Smooth muscle cell (in vitro differentiated cells): ENCODE results near the gene TMEM37. TPM values are rescaled to one million over a fixed set of nuclear protein-coding genes. Genes with fewer than 3 reads are reported as not detected.

Experiments
- DNase-seq: peaks from one replicate; lab custom pipeline; 2025; ENCODE audit not compliant: unreplicated experiment; lab: John Stamatoyannopoulos, UW
- H2AFZ ChIP-seq: fragments of 200-600 bp; sonication (generic); 2 replicates; pipeline ENCODE4 v1.6.0; 2016; ENCODE audit warnings: antibody characterized with exemption, low read depth, mild to moderate bottlenecking
- H3F3A ChIP-seq: fragments of 200-600 bp; sonication (generic); 2 replicates; pipeline ENCODE4 v1.6.0; 2017; ENCODE audit warnings: antibody characterized with exemption, low read depth
- H3K27ac ChIP-seq: fragments of 200-600 bp; sonication (generic); 2 replicates; pipeline ENCODE4 v1.5.1; 2016; ENCODE audit warnings: low read depth, mild to moderate bottlenecking
- H3K27me3 ChIP-seq: fragments of 200-600 bp; sonication (generic); 2 replicates; pipeline ENCODE4 v1.6.1; 2016; ENCODE audit warnings: low read depth, mild to moderate bottlenecking
- H3K36me3 ChIP-seq: fragments of 200-600 bp; sonication (generic); 2 replicates; pipeline ENCODE4 v1.5.1; 2016; ENCODE audit warnings: low read depth
- H3K4me1 ChIP-seq: fragments of 200-600 bp; sonication (generic); 2 replicates; pipeline ENCODE4 v1.5.1; 2016; ENCODE audit warnings: low read depth
- H3K4me2 ChIP-seq: fragments of 200-600 bp; sonication (generic); 2 replicates; pipeline ENCODE4 v1.6.0; 2016; ENCODE audit warnings: mild to moderate bottlenecking
- H3K4me3 ChIP-seq: fragments of 200-600 bp; sonication (generic); 2 replicates; pipeline ENCODE4 v1.5.1; 2016; ENCODE audit warnings: mild to moderate bottlenecking
- H3K79me2 ChIP-seq: fragments of 200-600 bp; sonication (generic); 2 replicates; pipeline ENCODE4 v1.6.0; 2016; ENCODE audit warnings: low read depth, mild to moderate bottlenecking
- H3K9ac ChIP-seq: fragments of 200-600 bp; sonication (generic); 2 replicates; pipeline ENCODE4 v1.6.0; 2016; ENCODE audit warnings: low read depth
- H3K9me3 ChIP-seq: fragments of 200-600 bp; sonication (generic); replicated peaks from 2 replicates; pipeline ENCODE4 v1.5.1; 2016; ENCODE audit warnings: low read depth
- H4K20me1 ChIP-seq: fragments of 200-600 bp; sonication (generic); 2 replicates; pipeline ENCODE4 v1.6.0; 2016; ENCODE audit warnings: low read depth
- WGBS: methylation state at CpG from one replicate; pipeline ENCODE4 v1.1.7; 2016; ENCODE audit warnings: low lambda C conversion rate; 5-methylcytosine and 5-hydroxymethylcytosine counted together
- polyA plus RNA-seq: library from polyadenylated mRNA; unstranded; fragments of >200 nt; fragmentation: Nextera tagmentation; extraction: Ambion mirVana; gene quantifications from 2 replicates; pipeline ENCODE4 v1.2.1, GENCODE V29; 2016
- total RNA-seq: library from RNA; depleted of rRNA; stranded (reverse); fragments of >200 nt; gene quantifications from 2 replicates; pipeline ENCODE4 v1.2.3, GENCODE V29; 2014
- TF ChIP-seq, protein P1 (sequence below): fragments of 200-600 bp; sonication (generic); IDR thresholded peaks from 2 replicates; pipeline ENCODE4 v1.5.1; 2017; ENCODE audit warnings: borderline replicate concordance, mild to moderate bottlenecking, antibody characterized with exemption; ENCODE audit not compliant: insufficient read depth, poor library complexity, severe bottlenecking

The TMEM37 gene
- total and polyA plus RNA-seq, 2 experiments from 2014 or later: 0.90 to 2.4 TPM

DNA sequence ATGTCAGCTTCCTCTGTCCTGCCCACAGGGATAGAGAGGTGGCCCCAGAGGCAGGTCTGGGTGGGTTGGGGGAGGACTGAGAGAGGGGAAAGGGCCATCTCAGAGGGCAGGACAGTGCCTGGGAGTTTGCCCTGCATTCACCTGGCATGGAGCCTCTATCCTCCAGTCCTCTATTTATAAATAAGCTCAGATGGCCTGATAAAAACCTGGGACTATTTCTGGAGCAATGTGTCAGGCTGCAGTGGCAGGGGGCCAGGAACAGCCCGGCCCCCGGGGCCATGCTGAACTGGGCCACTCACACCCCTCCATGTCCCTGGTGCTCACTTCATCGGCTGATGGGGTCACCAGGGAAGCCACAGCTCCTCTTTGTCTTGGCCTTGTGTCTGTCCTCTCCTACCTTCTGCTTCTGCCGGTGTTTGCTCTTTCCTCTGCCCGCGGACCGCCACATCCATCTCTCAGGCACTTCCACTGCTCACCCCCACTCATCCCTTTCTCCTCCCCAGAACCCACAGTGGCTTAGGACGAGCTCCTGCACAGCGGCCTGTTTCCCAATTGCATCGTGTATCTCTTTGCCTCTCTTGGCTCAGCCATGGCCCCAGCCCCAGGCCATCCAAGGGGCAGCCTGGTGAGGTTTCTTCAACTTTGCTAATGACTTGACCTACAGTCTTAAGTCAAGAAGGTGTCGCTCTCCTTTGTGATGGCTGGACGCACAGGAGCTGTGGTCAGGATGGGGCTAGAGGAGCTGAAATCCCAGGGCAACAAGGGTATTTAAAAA, 53.9 kb downstream of the TMEM37 start:
- Histone ChIP-seq H2AFZ (no peak overlapping the region), H3K27ac (no peak overlapping the region)

DNA sequence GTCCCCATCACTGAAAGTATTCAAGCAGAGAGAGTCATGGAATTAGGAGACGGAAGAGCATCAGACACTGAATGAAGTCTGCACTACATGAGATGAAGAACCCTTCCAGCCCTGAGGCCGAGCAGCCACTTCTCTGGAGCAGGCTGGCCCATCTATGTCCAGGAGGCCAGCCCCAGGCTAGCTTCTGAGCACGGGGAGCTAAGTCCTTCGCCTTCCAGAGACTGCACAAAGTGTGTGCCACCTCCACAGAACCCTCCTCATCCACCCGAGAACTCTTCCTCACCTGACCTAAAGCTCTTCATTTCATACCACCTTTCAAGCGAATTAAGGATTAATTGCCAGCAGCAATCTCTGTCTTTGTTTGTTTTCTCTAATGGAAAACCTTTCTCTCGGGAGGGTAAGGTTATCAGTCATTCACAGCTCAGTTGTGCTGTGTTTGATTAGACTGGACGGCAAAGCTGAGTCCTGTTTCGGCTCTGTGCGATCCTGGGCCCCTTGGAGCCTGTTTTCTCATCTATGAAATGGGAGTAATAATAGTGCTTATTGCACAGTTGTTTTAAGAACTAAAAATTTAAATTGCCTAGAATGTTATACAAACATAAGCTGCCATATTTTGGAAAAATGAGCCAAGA, 54.7 kb downstream of the TMEM37 start:
- no peaks in the 10 kb centered on the region for H3K27me3 ChIP-seq
- H3K36me3 ChIP-seq: no peaks in the 10 kb centered on the region
- no peak overlapping the region for H3K4me2 ChIP-seq
- H3K9ac ChIP-seq: no peak overlapping the region
- no peak for DNase-seq
- H3K4me3 ChIP-seq: no peak overlapping the region
- H3F3A ChIP-seq: no peaks in the 10 kb centered on the region
- H3K27ac ChIP-seq: no peak overlapping the region
- WGBS: 91% methylated on average over 10 of the region's 10 CpGs
- H3K9me3 ChIP-seq: no peaks in the 10 kb centered on the region
- no peaks in the 10 kb centered on the region for H3K4me1 ChIP-seq
- no peaks in the 10 kb centered on the region for H3K79me2 ChIP-seq
- no peak overlapping the region for H2AFZ ChIP-seq
- TF ChIP-seq, protein P1, sequence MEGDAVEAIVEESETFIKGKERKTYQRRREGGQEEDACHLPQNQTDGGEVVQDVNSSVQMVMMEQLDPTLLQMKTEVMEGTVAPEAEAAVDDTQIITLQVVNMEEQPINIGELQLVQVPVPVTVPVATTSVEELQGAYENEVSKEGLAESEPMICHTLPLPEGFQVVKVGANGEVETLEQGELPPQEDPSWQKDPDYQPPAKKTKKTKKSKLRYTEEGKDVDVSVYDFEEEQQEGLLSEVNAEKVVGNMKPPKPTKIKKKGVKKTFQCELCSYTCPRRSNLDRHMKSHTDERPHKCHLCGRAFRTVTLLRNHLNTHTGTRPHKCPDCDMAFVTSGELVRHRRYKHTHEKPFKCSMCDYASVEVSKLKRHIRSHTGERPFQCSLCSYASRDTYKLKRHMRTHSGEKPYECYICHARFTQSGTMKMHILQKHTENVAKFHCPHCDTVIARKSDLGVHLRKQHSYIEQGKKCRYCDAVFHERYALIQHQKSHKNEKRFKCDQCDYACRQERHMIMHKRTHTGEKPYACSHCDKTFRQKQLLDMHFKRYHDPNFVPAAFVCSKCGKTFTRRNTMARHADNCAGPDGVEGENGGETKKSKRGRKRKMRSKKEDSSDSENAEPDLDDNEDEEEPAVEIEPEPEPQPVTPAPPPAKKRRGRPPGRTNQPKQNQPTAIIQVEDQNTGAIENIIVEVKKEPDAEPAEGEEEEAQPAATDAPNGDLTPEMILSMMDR: no peak
- H4K20me1 ChIP-seq: no peaks in the 10 kb centered on the region

More for the DNA sequence above, 53.9 kb downstream of the TMEM37 start:
- Histone ChIP-seq H3K27me3 (no peaks in the 10 kb centered on the region), H3K4me1 (no peaks in the 10 kb centered on the region), H4K20me1 (no peaks in the 10 kb centered on the region), H3K36me3 (no peaks in the 10 kb centered on the region), H3K4me3 (no peak overlapping the region), H3K79me2 (no peaks in the 10 kb centered on the region), H3K9ac (no peak overlapping the region), H3K9me3 (no peaks in the 10 kb centered on the region), H3F3A (no peaks in the 10 kb centered on the region), H3K4me2 (no peak overlapping the region)
- TF ChIP-seq, protein P1: no peak
- DNase-seq: no peak
- WGBS: 93% methylated on average over 12 of the region's 12 CpGs

DNA sequence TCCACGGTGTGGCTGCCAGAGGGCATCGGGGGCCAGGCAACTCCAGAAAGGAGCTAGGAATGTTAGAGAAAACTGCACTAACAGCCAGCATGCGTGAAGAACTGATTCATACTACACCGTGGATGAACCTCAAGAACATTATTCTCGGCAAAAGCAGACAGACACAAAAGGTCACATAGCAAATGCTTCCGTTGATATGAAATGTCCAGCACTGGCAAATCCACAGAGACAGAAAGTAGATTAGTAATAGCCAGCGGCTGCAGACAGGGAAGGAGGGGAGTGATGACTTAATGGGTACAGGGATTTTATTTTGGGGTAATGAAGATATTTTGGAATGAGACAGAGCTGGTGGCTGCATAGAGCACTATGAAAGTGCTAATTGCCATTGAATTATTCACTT, 55.2 kb downstream of the TMEM37 start:
- H3K4me2 ChIP-seq: no peak overlapping the region
- H3K36me3 ChIP-seq: no peaks in the 10 kb centered on the region
- no peaks in the 10 kb centered on the region for H3K27me3 ChIP-seq
- WGBS: 46% methylated on average over 7 of the region's 7 CpGs
- no peaks in the 10 kb centered on the region for H3K9me3 ChIP-seq
- no peaks in the 10 kb centered on the region for H3K79me2 ChIP-seq
- H3K27ac ChIP-seq: no peak overlapping the region
- H3K9ac ChIP-seq: no peak overlapping the region
- no peak overlapping the region for H3K4me3 ChIP-seq
- H3K4me1 ChIP-seq: no peaks in the 10 kb centered on the region
- DNase-seq: no peak
- no peaks in the 10 kb centered on the region for H3F3A ChIP-seq
- no peak overlapping the region for H2AFZ ChIP-seq
- no peaks in the 10 kb centered on the region for H4K20me1 ChIP-seq
- TF ChIP-seq, protein P1: no peak
